T-helper 1 cell (primary cell): Measurements from ENCODE around the gene PUSL1.

Experiments
- DNase-seq, 5 donors: peaks; one replicate each; pipeline ENCODE4 v3.0.0-alpha.2; 2012 to 2020

Gene PUSL1

DNA sequence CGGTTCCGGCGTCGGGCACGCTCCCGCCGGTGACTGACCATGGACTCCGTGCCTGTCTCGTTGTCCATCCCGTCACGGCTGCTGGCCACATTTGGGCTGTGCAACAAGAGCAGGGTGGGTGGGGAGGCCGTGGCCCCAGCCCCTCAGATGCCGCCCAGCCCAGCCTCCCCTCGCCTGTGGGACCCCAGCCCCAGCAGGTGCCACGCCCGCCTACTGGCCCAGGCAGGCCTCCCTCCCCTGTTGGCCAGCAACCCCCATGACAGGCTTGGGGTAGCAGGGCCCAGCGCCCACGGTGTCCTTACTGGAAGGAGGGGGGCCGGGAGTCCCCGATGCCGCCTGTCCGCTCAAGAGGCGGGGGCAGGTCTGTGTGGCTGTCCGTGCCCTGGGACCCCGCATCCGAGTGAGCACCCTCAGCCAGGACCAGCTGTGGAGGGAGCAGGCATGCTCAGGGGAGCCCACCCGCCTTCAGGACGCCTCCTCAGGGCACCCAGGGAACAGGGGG, 33.7 kb downstream of the PUSL1 start:
- DNase-seq, result no peak

DNA sequence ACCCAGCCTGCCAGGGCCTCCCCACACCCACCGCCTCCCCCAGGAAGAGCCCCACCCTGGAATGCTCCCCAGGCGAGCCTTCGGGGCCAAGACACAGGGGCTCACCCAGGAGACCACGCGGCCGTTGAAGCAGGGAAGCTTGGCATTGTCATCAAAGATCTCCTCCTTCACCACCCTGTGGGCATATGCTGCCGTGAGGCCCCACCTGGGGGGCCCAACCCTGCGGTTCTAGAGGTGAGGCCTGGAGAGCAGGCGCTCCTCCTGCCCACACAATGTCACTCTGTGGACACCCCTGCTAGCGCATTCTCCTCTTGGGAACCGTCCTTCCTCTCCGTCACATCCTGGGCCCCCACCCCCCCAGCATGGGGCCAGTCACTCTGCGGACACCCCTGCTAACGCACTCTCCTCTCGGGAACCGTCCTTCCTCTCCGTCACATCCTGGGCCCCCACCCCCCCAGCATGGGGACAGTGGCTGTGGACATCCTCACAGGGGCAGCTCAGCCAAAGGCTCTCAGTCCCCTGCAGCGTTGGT, 34.3 kb downstream of the PUSL1 start:
- no peak for DNase-seq

DNA sequence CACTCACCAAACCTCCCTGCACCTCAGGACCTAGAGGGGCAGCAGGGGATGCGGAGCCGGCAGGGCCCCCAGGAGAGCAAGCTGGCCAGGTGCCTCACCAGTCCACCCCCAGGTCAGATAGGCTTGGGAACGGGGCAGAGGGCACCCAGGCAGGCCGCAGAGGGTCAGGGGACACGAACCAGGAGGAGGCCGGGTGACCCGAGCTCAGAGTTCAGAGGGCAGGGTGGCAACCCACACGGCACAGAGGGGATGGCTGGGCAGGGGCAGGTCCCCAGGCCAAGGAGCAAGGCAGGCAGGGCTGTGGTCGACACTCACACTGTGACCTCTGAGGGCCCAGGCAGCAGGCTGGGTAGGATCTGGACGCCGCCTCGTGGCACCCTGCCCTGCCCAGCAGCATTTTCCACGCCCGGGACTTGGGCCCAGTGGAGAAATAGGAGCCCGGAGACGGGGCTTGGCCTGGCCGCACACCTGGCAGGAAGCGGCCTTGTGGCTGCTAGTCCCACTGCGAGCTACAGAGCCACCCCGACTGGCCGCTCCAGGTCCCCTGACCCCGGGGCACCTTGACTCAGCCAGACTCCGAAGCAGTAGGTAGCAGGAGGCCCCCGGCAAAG, 35.5 kb downstream of the PUSL1 start:
- DNase-seq, result no peak

DNA sequence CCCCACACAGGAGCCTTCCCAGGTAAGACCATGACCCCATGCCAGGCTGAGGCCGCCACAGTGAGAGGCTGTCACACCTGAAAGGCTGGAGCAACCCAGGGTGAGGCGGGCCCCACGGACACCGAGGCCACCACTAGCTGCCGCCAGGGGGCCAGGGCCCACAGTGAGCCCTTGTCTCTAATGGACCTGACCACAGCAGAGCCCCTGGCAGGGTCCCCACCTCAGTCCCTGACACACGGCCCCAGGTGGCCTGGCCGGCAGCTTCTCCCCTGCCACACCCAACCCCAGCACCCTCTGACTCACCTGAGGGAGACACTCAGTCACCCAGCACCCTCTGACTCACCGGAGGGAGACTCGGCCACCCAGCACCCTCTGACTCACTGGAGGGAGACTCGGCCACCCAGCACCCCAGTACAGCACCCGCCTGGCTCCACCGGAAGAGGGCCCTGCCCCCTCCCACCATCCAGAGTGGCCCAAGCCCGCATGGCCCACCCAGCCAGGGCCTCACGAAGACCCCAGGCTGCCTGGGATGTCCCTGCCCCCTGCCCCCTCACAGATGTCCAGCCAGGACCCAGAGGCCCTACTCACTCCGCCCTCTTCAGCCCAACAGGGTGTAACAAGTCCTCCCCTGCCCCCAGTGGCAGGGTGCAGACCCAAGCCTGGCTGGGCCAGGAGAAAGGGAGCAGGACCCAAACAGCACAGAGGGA, 36.4 kb downstream of the PUSL1 start:
- DNase-seq, result no peak

DNA sequence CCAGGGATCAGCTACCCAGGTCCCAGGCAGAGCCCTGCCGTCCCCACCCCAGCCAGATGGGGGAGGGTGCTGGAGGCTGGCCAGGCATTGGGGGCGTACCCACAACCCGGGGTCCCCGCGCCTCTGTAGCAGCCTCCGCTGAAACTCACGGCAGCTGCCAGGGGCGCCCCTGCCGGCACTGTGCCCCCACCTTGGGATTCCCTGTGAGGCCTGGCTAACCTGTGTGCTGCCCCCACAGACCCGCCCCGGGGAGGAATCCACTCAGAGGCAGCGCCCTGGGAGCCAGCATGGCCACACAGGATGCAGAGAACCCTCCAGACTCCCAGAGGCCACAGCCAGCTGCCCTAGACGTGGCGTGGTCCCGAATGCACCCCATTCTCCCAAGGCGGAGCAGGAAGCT, 37.0 kb downstream of the PUSL1 start:
- no peak for DNase-seq

DNA sequence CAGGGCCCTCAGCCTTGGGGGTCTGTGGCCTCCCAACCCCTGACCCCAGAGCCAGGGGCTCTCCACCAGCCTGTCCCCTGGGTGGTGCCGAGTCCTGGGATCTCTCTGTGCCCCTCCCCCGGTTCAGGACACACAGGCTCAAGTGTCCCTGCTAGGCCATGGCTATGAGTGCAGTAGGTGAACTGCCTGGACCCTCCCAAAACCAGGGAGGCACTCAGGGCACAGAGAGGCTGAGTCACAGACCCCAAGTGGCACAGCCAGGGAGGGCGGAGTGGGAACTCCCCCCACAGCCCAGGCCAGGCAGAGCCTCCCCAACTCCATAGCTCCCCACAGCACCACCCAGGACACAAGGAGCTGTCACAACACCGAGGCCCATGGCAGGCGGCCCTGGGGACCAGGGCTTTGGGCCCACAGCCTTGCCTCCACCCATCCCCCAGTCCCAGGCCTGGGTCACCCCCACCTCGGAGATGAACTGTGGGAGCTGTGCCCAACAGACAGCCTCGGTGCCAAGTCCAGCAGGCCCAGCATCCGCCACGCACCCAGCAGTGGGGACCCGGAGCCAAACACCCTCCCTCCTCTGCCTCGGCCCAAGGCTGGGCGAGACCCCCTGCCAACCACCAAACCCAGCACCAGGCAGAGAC, 37.6 kb downstream of the PUSL1 start:
- no peak for DNase-seq

DNA sequence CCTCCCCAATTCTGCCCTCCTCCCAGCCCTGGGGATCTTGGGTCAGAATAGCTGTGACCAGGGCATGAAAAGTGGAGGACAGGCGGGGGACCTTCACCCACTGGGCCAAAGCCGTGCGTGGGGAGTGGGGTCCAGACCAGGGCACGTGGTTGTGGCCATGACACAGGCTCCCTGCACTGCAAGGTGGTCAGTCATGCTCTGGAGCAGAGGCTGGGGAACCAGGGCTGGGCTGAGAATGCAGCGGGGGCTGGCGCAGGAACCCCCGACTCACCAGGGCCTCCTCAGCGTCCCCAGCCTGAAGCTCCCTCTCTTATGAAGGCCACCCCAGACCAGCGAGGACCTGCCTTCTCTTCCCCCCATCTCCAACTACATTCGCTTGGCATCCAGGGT, 38.1 kb downstream of the PUSL1 start:
- no peak for DNase-seq

DNA sequence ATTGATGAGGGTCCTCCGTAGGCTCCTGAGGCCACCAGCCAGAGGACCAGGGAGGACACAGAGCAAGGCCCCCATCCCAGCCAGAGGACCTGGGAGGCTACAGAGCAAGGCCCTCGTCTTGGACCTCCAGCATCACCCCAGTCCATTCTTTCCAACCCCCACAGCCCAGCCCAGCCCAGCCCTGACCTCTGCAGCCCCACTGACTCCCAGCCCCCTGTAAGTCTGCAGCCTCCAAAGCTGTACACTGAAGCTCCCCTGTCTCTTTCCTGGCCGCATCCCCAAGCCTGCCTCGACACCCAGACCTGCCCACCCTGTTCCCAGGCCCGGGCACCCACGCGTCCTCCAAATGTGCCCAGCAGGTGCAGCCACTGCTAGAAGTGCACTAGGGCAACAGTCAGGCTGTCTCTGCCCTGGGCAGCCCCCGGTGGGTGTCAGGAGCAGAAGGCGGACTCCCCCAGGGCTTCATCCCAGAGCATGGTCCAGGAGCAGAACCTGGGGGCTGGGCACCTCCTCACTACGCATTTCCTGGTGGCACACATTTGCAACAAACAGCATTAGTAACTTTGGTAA, 38.7 kb downstream of the PUSL1 start:
- DNase-seq, result no peak

DNA sequence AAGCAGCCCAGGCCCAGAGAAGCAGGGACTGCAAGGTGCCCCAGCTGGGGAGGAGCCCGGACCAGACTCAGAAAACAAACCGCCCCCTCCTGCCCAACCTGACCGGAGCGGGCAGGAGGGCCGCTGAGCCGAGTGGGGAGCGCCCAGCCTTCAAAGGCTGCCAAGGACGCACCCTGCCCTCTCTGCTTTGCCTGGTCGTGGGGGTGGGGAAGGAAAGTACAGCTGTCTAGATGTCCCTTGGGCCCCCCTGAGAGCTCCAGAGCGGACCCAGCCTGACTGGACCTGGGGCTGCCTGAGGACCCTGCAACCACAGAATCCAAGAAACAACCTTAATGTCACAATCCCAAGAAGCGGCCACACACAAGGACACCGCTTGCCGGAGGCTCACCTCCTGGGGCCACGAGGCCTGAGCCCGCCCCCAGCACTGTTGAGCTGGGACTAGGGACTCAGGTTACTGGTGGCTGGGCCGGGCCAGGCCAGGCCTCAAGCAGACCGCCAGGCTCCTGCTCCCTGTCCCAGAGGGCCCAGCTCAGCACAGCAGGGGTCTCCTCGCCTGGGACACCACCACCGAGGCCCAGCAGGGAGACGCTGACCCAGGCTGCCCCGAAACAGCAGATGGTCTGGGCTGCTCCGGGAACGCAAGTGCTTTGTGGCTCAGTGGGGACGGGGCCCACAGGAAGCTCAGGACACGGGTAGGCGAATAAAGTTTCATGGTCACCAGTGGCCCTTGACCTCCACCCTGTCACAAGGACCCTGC, 39.4 kb downstream of the PUSL1 start:
- DNase-seq, result no peak

DNA sequence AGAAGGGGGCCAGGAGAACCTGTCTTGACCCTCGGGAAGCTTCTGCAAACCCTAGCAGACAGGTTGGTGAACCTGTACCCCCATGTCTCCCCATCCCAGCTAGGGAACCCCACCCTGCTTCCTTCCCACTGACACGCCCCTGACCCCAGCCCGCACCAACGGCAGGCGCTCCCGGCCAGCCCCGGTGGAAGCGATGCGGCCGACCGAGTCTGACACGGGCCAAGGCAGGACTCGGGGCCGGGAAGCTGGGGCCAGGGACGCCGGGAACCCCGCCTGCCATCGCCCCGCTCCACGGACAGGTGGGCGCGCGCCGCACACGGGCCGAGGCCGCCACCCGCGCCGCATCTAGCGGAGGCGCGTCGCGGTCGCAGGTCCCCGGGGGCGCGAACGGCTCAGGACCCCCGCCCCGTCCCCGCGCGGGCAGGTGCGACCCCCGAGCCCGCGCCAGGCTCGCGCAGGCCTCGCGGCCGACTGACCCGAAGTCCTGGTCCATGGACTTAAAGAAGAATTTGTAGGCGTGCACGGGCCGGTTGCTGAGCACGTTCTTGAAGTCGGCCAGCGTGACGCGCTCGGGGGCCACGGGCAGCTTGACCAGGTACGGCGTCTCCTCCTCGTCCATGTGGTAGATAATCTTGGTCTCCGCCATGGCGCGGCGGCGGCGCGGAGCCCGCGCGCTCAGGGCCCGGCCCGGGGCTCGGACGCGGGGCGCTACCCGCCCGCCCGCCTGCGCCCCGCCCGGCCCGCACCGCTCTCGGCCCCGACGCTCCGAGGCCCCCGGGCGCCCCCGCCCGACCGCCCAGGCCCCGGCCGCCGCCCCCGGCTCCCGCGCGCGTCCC, 40.2 kb downstream of the PUSL1 start:
- no peak for DNase-seq

DNA sequence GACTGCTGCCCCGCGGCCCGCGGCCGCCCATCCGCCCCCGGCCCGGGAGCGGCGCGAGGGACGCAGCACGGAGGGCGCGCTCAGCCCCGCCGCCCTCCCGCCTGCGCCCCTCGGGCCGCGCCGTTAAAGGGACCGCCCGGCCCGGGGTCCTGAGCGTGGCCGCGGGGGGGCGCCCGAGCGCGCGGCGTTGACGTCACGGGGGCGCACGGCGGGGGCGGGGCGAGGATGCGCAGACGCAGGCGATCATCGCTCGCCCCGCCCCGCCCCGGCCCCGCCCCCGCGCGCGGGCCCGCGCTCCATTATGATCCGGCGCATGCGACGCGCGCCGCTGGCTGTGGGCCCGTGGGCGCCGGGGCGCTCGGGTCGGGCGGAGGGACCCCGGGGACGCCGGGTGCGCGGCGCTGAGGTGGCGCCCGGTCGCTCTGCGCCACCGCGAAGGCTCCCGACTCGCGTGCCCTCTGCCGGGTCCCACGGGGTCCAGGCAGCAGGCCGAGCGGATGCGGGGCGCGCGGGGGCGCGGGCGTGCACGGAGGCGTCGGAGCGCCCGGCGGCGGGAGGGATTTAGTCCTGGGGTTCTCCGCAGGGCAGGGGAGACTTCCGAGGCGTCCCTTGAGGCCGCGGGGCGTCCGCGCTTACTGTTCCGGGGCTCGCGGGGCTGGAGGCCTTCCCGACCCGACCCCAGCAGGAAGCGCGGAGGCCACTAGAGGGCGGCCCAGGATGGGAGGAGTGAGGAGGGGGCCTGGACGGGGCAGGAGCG, 41.0 kb downstream of the PUSL1 start, which contains the start of gene DVL1:
TSS of gene DVL1 (minus strand) at position 163 of the 757 bp plus-strand sequence. CDS start 353 bp downstream, outside the sequence.
- peak; percentile 59 to 77 (median 64) for DNase-seq

DNA sequence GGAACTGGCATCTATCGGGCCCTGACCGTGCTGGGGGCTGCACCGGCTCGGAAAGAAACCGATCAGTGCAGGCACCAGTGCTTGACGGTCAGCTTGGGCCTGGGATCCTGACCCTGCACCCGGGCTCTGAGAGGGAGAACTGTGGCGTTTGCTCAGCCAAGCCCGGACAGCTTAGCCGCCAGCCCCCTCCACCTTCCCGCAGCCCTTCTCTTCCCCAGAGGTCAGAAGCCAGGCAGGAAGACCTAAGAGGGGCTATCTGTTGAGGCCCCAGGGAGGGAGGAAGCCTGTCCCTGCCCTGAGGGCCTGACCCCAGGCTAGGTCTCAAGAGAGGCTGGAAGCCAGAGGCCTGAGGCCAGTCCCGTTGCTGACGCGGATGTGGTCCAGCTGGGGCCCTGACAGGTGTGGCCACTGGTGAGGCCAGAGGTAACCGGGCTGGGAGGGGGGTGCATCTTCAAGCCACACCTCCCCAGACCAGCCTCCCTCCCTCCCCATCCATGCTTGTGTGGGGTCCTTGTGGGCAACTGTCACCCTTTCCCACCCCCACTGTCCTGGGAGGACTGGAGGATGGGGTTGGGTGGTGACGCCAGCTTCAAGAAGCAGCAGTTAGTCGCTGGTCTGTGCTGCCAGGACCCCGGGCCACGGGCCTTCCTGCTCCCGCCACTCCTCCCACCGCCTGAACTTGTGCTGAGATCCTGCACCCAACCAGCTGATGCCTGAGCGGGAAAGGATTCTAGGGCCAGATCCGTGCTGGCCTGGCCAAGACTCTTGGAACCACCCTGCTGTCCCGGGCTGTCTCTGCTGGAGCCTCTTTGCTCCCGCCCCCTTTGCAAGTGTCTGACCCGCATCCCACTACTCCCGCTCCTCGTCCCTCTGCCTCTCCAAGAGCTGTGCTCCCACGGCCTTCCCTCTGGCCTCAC, 43.4 kb downstream of the PUSL1 start:
- DNase-seq, result no peak

DNA sequence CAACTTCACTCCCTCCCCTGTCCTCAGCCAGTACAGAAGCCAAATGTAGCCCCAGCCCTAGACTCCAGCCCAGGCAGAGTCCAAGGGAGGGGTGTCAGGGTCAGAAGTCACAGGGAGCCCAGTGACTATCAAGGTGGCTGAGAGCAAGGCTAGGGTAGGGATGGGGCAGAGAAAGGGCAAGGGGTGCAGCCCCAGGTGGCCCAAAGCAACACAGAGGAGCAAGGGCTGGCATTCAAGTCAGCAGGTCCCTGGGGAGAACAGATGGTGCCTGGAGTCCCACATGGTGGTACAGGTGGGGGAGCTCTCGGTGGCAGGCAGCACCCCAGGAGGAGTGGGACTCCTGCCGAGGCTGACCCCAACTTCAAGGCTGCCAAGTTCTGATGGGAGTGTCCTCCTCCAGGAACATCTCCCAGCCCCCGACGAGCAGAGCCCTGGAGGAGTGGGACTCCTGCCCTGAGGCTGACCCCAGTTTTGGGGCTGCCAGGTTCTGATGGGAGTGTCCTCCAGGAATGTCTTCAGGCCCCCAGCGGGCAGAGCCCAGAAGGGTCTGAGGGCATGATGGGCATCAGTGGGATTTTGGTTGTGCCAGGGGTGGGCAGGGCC, 44.5 kb downstream of the PUSL1 start:
- DNase-seq, result no peak

DNA sequence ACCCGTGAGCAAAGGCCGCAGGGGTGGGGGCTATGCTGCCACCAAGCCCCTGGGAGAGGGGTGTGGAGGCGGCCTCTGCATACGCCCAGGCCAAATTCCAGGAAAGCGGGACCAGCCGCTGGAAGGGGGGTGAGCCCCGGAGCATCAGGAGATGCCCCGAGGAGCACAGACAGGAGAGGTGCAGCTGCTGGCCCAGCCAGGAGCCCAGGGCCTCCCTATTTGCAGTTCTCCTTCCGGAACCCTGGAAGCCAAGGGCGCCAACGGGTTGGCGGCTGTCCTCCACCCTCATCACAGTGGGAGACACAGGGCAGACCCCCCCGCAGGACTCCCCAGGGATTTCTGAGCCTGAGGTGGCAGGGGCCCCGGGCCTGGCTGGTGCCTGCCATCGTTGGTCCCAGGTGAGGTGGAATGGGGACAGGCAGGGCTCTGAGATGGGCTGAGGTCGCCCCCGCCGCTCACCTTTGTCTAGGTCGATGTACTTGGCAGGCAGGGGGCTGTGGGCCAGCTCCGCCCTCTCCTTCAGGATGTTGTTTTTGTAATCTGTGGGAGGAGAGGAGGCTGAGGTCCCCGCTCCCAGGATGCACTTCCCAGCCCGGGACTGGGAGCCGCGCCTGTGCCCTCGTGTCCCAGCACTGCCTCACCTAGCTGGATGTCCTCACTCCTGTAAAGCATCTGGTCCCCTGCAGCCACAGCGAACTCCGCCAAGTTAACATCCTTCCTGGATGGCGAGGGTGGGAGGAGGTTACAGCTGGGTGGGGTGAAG, 45.2 kb downstream of the PUSL1 start:
- DNase-seq, result no peak

DNA sequence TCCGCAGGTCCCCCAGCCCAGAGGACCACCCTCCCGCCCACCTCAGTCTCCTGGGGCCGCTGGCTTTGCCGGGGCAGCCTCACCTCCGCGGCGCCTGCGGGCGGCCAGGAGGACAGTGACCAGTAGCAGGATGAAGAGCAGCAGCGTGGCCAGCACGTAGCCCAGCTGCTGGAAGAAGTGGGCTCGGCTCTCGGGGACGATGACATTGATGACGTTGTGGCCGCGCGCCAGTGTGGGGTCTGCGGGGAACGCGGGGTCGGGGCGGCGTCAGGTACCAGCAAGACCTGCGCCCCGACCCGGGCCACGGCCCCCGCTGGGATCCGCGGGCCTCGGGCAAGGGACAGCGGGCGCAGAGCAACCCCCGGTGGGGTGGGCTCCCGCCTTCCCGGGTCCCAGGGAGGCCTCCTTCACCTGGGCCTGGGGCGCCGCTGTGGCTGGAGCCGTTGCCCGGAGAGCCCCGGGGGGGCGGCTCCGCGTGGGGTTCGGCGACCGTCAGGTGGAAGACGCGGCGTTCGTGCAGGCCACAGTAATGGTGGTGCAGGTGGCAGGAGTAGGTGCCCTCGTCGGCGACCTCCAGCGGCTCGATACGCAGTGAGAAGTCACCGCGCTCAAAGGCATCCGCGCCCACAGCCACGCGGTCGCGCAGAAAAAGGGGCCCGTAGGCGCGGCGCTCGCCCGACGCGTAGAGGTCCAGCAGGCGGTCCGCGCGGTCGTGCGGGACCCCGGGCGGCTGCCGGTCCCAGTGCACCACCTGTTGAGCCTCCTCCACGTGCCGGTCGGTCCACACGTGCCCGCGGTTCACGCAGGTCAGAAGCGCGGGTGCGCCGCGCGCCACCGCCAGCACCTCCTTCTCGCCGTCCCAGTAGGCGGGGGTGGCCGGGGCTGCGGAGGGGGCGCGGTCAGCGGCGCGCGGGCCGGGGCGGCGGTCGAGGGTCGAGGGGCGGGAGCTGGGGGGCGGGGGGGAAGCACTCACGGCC, 46.2 kb downstream of the PUSL1 start:
- DNase-seq, result no peak

DNA sequence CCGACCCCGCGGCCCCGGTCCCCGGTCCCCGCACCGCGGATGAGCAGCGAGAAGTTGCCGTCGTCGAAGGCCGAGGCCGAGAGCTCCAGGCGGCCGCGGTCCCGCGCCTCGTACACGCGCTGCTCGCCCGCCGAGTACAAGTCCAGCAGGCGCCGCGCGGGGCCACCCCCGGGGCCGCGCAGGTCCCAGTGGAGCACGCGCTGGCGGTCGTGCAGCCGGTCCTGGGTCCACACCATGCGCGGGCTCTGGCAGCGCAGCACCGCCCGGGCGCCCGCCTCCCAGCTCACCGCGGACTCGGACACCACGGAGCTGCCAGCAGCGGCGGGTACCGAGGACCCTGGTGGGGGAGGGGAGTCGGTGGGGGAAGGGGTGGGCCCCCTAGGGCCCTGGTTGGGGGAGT, 47.0 kb downstream of the PUSL1 start:
- DNase-seq, result no peak

DNA sequence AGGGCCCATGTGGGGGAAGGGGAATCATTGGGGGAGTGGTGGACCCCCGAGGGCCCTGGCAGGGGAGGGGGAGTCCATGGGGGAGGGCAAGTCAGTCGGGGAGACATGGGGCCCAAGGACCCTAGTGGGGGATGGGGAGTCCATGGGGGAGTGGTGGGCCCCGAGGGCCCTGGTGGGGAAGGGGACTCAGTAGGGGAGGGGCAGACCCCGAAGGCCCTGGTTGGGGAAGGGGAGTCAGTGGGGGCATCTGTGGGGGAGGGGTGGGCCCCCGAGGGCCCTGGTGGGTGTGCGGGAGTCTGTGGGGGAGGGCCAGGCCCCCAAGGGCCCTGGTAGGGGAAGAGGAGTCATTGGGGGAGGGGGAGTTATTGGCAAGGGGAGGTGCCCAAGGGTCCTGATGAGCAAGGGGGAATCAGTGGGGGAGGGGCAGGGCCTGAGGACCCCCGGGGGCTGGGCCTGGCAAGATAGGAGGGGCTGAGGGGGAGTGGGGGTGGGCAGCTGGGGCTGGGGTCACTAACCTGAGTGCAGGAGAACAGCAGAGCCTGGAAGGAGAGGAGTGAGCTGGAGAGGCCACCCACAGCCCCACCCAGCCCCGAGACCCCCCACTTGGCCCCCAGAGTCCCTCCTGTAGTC, 47.9 kb downstream of the PUSL1 start:
- DNase-seq, result no peak
